ENCODE data around the gene SRSF6.
"Not testable (repeated sequence)": the region's sequence is repeated elsewhere in the genome, so short reads cannot be mapped to it uniquely, and the experiment has no call there.

SRSF6 gene

GRCh38 chr20:43477193-43477592 is 19.5 kb downstream of the SRSF6 start:
- no peak for DNase-seq

- no peak for DNase-seq
Observed at GRCh38 chr20:43477619-43478018, 19.9 kb downstream of the SRSF6 start.

DNA sequence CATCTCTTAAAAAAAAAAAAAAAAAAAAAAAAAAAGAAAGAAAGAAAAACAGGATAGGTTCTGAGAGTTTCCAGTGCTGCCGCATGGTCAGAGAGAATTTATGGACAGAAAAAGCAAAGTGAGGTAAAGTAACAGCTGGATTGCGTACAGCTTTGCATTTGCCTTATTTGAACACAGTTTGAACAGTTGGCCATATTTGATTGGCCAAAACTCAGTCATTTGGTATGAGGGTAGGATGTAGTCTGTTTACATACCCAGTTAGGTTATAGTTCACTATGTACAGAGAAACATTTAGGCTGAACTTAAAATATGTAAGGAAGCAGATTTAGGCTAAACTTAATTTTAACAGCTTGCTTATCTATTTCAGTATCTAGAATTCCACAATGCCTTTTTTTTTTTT is 32.3 kb downstream of the SRSF6 start:
- no peak for DNase-seq

DNA sequence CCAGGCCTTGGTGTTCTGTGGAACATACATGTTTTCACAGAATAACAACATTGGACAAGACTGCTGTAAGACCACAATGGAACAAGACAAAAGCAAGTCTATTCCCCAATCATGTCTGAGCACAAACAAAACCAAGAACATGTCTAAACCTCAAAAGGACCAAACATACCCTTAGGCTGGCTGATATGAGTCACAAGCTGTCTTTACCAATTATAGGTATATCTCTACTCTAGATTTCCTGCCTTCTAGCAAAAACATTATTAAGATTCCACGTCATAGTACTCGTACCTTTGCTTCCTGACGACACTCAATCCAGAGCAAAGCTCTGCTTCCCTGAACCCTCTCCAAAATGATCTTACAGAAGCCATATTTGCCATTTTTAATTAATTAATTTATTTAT is 34.4 kb downstream of the SRSF6 start:
- no peak for DNase-seq

GRCh38 chr20:43495388-43495787 is 37.7 kb downstream of the SRSF6 start:
- no peak for DNase-seq

DNA sequence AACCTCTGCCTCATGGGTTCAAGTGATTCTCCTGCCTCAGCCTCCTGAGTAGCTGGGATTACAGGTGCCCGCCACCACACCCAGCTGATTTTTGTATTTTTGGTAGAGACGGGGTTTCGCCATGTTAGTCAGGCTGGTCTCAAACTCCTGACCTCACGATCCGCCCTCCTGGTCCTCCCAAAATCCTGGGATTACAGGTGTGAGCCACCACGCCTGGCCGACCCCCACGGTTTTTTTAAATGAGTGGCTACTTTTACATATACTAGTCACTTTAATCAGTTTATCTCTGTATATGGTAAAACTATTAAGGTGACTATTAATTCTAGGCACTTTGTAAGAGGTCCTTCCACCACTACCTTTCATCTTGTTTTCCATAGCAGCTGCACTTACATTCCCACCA is 44.3 kb downstream of the SRSF6 start:
- not testable (repeated sequence) for DNase-seq

- no peak for DNase-seq
Observed at GRCh38 chr20:43506238-43506637, 48.5 kb downstream of the SRSF6 start.

GRCh38 chr20:43507150-43508080 is 49.7 kb downstream of the SRSF6 start, which contains the start of gene L3MBTL1:
Gene L3MBTL1, plus strand, starts transcription at chr20:43507697. Its CDS starts 5,807 bp downstream, at chr20:43513504.
- peak; percentile 58 to 80 for DNase-seq

GRCh38 chr20:43508106-43508505 is 50.4 kb downstream of the SRSF6 start:
- DNase-seq, result no peak

DNA sequence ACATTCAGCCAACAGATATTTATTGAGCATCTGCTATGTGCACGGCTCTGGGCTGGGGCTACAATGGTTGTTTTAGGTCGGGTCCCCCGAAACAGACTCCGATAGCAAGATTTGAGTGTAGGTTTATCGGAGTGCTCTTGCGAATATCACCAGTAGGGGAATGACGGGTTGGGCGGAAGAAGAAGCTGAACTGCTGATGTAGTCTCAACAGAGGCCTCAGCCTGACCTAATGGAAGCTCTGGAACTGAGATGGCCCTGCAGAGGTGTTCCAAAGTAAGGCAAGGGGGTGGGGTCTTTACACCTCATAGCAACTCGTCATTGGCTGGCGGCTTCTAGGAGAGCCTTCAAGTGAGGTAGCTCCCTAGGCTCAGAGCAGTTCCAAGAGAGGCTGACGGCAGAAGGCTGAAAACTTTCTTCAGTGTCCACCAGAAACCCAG is 50.9 kb downstream of the SRSF6 start:
- no peak for DNase-seq

DNA sequence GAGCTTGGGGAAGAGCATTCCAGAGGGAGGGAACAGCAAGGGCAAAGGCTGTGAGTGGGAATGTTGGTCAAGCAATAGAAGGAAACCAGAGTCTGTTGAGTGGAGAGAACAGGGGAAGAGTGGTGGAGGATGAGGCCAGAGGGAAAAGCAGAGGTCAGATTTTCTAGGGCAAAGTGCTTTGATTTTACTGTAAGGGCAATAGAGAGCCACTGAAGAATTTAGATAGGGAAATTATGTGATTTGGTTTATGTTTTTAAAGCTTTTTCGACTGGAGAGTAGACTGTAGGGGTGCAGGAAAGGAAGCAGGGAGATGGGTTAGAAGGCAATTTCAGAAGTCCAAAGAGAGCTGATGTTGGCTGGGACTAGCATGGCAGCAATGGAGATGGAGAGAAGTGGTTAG is 54.2 kb downstream of the SRSF6 start:
- DNase-seq, result no peak

DNA sequence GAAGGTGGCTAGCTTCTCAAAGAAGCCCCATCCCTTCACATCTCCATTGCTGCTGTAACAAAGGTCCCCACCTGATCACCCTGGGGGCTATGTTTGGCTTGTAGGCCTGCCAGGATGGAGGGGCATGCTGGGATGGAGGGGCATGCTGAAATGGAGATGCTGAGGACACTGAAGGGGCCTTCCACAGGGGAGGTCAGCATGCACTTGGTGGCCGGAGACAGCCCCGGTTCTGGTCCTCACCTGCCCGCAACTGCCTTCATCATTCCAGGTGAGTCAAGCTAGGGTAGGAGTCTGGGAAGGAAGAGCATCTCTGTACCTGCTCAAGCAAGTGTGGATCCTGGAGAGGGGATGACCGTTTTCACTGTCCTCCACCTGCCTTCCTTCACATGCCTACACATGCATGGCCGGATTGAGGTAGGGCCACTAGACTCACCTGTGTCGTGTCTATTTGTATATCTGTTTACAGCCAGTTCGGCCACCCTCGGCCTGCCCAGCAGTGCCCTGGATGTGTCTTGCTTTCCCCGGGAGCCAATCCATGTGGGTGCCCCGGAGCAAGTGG is 55.8 kb downstream of the SRSF6 start:
- DNase-seq, result no peak
